HCT116 (cell line): ENCODE data around the gene DCTD. TPM values are rescaled to one million over a fixed set of nuclear protein-coding genes. Genes with fewer than 3 reads are reported as not detected.

Experiments used
- ATAC-seq: fragments of 200-7000 bp; cut with Tn5 transposase; 2 replicates; pipeline ENCODE4 v1.9.1; 2020; ENCODE audit warnings: mild to moderate bottlenecking, moderate library complexity
- BruUV-seq: library from RNA; stranded (reverse); fragments of 400-500 nt; replicated peaks from 2 replicates; lab custom pipeline; 2021; lab: Mats Ljungman, UMichigan
- CTCF ChIA-PET: fragments of 300-600 bp; sonication (Branson Sonifier 250); formaldehyde crosslinking; loops from one replicate; lab custom pipeline; 2021; ENCODE audit warnings: antibody characterized with exemption; lab: Charles Lee
- POLR2A ChIA-PET: fragments of 300-600, 350-600 bp; sonication (Branson Sonifier 250); formaldehyde crosslinking; loops from one replicate; lab custom pipeline; 2021; ENCODE audit warnings: antibody characterized with exemption; lab: Charles Lee
- RAD21 ChIA-PET, 2 experiments: fragments of 300-600 bp; sonication (Branson Sonifier 250); formaldehyde crosslinking; loops; one replicate each; lab custom pipeline; 2023; ENCODE audit warnings: low total read pairs in 2 of 2; ENCODE audit not compliant: uncharacterized antibody in 2 of 2, unreplicated experiment in 2 of 2, low non-redundant PET in 1 of 2; lab: Charles Lee
- DNase-seq: peaks from one replicate; pipeline ENCODE4 v3.0.0-alpha.2; 2010; ENCODE audit warnings: low read depth, low spot score
- H2AFZ ChIP-seq: fragments of 200-600 bp; shearing (Covaris generic), sonication (generic); 2 replicates; pipeline ENCODE4 v1.6.1; 2017; ENCODE audit warnings: low read depth, mixed run types, mixed read lengths, antibody characterized with exemption, low read length; ENCODE audit not compliant: poor library complexity, severe bottlenecking
- H3K27ac ChIP-seq: 2 replicates; pipeline ENCODE4 v1.5.1; 2012; ENCODE audit warnings: low read depth, low read length
- H3K27me3 ChIP-seq: fragments of 200-600 bp; sonication (generic); 2 replicates; pipeline ENCODE4 v1.6.1; 2016; ENCODE audit warnings: mixed run types, low read length, mixed read lengths; ENCODE audit not compliant: insufficient read depth
- H3K36me3 ChIP-seq, 2 experiments: fragments of 200-500 bp in 1 of 2; fragments of 200-600 bp in 1 of 2; sonication (Bioruptor generic) in 1 of 2; sonication (generic) in 1 of 2; 2 replicates each; pipeline versions ENCODE4 v1.5.1 to v1.6.1; 2014 to 2016; ENCODE audit warnings: low read length in 2 of 2, inconsistent platforms in 1 of 2, mixed read lengths in 1 of 2, mixed run types in 1 of 2; ENCODE audit not compliant: insufficient read depth in 2 of 2, control insufficient read depth in 1 of 2
- H3K4me1 ChIP-seq, 2 experiments: fragments of 200-600 bp in 1 of 2; sonication (generic) in 1 of 2; 2 replicates each; pipeline versions ENCODE4 v1.5.1 to v1.6.1; 2012 to 2017; ENCODE audit warnings: low read length in 2 of 2, inconsistent platforms in 1 of 2, mild to moderate bottlenecking in 1 of 2, mixed read lengths in 1 of 2, mixed run types in 1 of 2, moderate library complexity in 1 of 2; ENCODE audit not compliant: insufficient read depth in 2 of 2, control insufficient read depth in 1 of 2
- H3K4me2 ChIP-seq: fragments of 200-600 bp; sonication (generic); 2 replicates; pipeline ENCODE4 v1.6.1; 2017; ENCODE audit warnings: mixed run types, low read length, mixed read lengths
- H3K4me3 ChIP-seq, 2 experiments: fragments of 200-600 bp in 1 of 2; sonication (generic) in 1 of 2; replicated peaks in 1 of 2; 2 replicates each; pipeline ENCODE4 v1.5.1; 2011 to 2016; ENCODE audit warnings: low read length in 2 of 2, control low read depth in 1 of 2, low read depth in 1 of 2, mild to moderate bottlenecking in 1 of 2, mixed read lengths in 1 of 2, mixed run types in 1 of 2
- H3K79me2 ChIP-seq: fragments of 200-600 bp; sonication (generic); 2 replicates; pipeline ENCODE4 v1.6.1; 2017; ENCODE audit warnings: mild to moderate bottlenecking, mixed run types, low read length, moderate library complexity, mixed read lengths; ENCODE audit not compliant: insufficient read depth
- H3K9ac ChIP-seq: fragments of 200-600 bp; sonication (generic); 2 replicates; pipeline ENCODE4 v1.6.1; 2016; ENCODE audit warnings: low read length, mixed read lengths
- H3K9me2 ChIP-seq: fragments of 200-600 bp; sonication (generic), shearing (Covaris generic); 2 replicates; pipeline ENCODE4 v1.6.1; 2017; ENCODE audit warnings: mixed run types, mild to moderate bottlenecking, moderate library complexity; ENCODE audit not compliant: insufficient read depth
- H3K9me3 ChIP-seq, 2 experiments: fragments of 200-500 bp in 1 of 2; fragments of 200-600 bp in 1 of 2; sonication (Bioruptor generic) in 1 of 2; sonication (generic) in 1 of 2; 2 replicates each; pipeline ENCODE4 v1.6.1; 2014 to 2017; ENCODE audit warnings: low read length in 2 of 2, mixed read lengths in 2 of 2, inconsistent platforms in 1 of 2, low read depth in 1 of 2, mild to moderate bottlenecking in 1 of 2, mixed run types in 1 of 2, moderate library complexity in 1 of 2; ENCODE audit not compliant: control insufficient read depth in 1 of 2, insufficient read depth in 1 of 2
- H4K20me1 ChIP-seq: fragments of 200-600 bp; sonication (generic), shearing (Covaris generic); 2 replicates; pipeline ENCODE4 v1.6.1; 2017; ENCODE audit warnings: mixed run types, mild to moderate bottlenecking, moderate library complexity; ENCODE audit not compliant: insufficient read depth
- ATF3 ChIP-seq: IDR thresholded peaks from 2 replicates; pipeline ENCODE4 v1.6.1; 2012
- CEBPB ChIP-seq: IDR thresholded peaks from 2 replicates; pipeline ENCODE4 v1.6.1; 2012; ENCODE audit warnings: low read depth
- EZH2phosphoT487 ChIP-seq: fragments of 200-600 bp; IDR thresholded peaks from 2 replicates; pipeline ENCODE4 v1.6.1; 2018; ENCODE audit warnings: antibody characterized with exemption, borderline replicate concordance
- MAX ChIP-seq: IDR thresholded peaks from 2 replicates; pipeline ENCODE4 v1.6.1; 2012
- POLR2A ChIP-seq: IDR thresholded peaks from 2 replicates; pipeline ENCODE4 v1.7.0; 2011; ENCODE audit warnings: borderline replicate concordance; ENCODE audit not compliant: insufficient read depth, insufficient read length; ENCODE audit errors: extremely low read depth
- POLR2AphosphoS5 ChIP-seq: IDR thresholded peaks from 2 replicates; pipeline ENCODE4 v1.6.1; 2011; ENCODE audit warnings: mild to moderate bottlenecking, low read depth, low read length, moderate library complexity
- REST ChIP-seq: IDR thresholded peaks from 2 replicates; pipeline ENCODE4 v1.6.1; 2012; ENCODE audit warnings: low read depth
- SIN3A ChIP-seq: IDR thresholded peaks from 2 replicates; pipeline ENCODE4 v1.6.1; 2012; ENCODE audit warnings: low read depth
- TCF7L2 ChIP-seq: IDR thresholded peaks from 2 replicates; pipeline ENCODE4 v1.7.0; 2011; ENCODE audit warnings: borderline replicate concordance, inconsistent platforms; ENCODE audit not compliant: insufficient read depth, insufficient read length; ENCODE audit errors: extremely low read depth
- ZBTB33 ChIP-seq: IDR thresholded peaks from 2 replicates; pipeline ENCODE4 v1.6.1; 2011; ENCODE audit warnings: mild to moderate bottlenecking, low read length, moderate library complexity; ENCODE audit not compliant: insufficient replicate concordance; ENCODE audit errors: extremely low read depth
- ZFX ChIP-seq: fragments of 450-650 bp; IDR thresholded peaks from 2 replicates; pipeline ENCODE4 v1.6.1; 2017
- ZNF274 ChIP-seq: fragments of 200-500 bp; sonication (Bioruptor generic); IDR thresholded peaks from 2 replicates; pipeline ENCODE4 v1.6.1; 2014; ENCODE audit warnings: mild to moderate bottlenecking, low read depth, low read length, inconsistent platforms
- intact Hi-C: fragments of 100-400 bp; cut with micrococcal nuclease; formaldehyde crosslinking; loops from 2 replicates; pipeline ENCODE4 v1.10.0; 2022
- total RNA-seq: library from RNA; stranded (reverse); gene quantifications from one replicate; pipeline ENCODE4 v1.2.1, GENCODE V29; 2021; ENCODE audit not compliant: unreplicated experiment

Gene DCTD
- total RNA-seq, 1 experiment from 2014 or later: 96.3 TPM

GRCh38 chr4:182944484-182945213, 27.5 kb upstream of the DCTD start:
- no TSS peak for BruUV-seq
- Histone ChIP-seq H2AFZ (no peak overlapping the region), H3K79me2 (no peaks in the 10 kb centered on the region), H3K9ac (no peak overlapping the region), H3K36me3 (no peaks in the 10 kb centered on the region), H3K9me2 (no peaks in the 10 kb centered on the region), H3K27me3 (no peaks in the 10 kb centered on the region; the same call in 1 of the 2 replicates), H3K4me2 (no peak overlapping the region), H3K27ac (no peak overlapping the region), H3K4me1 (no peaks in the 10 kb centered on the region), H3K9me3 (no peaks in the 10 kb centered on the region), H3K4me3 (no peak overlapping the region), H4K20me1 (no peaks in the 10 kb centered on the region)
- CTCF ChIA-PET: no interaction called here
- TF ChIP-seq ATF3: no peak
- intact Hi-C loops: no loop called here
- RAD21 ChIA-PET: no interaction called here
- no peak for DNase-seq
- no peak for ATAC-seq
- POLR2A ChIA-PET: no interaction called here

- ChIA-PET POLR2A (no interaction called here), RAD21 (interaction anchor here in 1 of 2 experiments (2.4 kb wide), 1 partner anchor 322 kb away, joined by 13 read pairs; no protein-coding TSS in a partner anchor), CTCF (interaction anchor here (0.7 to 3.9 kb wide), 3 partner anchors 316 to 322 kb away, joined by 3 to 59 read pairs (median 19); no protein-coding TSS in a partner anchor)
- Histone ChIP-seq H3K9me3 (no peaks in the 10 kb centered on the region), H3K36me3 (no peaks in the 10 kb centered on the region), H4K20me1 (no peaks in the 10 kb centered on the region), H3K4me1 (peaks cover 0 to 7% of the 10 kb centered on the region in 2 experiments; a peak in 3 of 4 replicates), H3K27ac (no peak overlapping the region), H3K9ac (no peak overlapping the region), H3K4me3 (no peak overlapping the region), H3K9me2 (no peaks in the 10 kb centered on the region), H3K27me3 (no peaks in the 10 kb centered on the region; the same call in 1 of the 2 replicates), H3K79me2 (no peaks in the 10 kb centered on the region), H3K4me2 (no peak overlapping the region), H2AFZ (no peak overlapping the region)
- DNase-seq (no peak), ATAC-seq (no peak)
- BruUV-seq: no TSS peak
- intact Hi-C loops: loop anchor here (2.0 kb wide), 1 partner anchor 133 kb away; no protein-coding TSS in a partner anchor
- TF ChIP-seq POLR2A: no peak
- TF ChIP-seq ZFX: no peak
- no peak for TF ChIP-seq POLR2AphosphoS5
- TF ChIP-seq ZNF274: no peak
- TF ChIP-seq TCF7L2: no peak
- TF ChIP-seq REST: no peak
- TF ChIP-seq CEBPB: no peak
- TF ChIP-seq MAX: no peak
- TF ChIP-seq ZBTB33: no peak
- no peak for TF ChIP-seq EZH2phosphoT487
- no peak for TF ChIP-seq ATF3
- TF ChIP-seq SIN3A: no peak
These were observed 22.5 kb upstream of the DCTD start for GRCh38 chr4:182939680-182940079.
